B cell (primary cell): ENCODE data around the gene PLRG1.

ENCODE experiments used
- CTCF ChIP-seq: fragments of 200-600 bp; IDR thresholded peaks from one replicate; pipeline ENCODE4 v1.8.0; 2022; ENCODE audit warnings: antibody characterized with exemption, mild to moderate bottlenecking
- EZH2 ChIP-seq: IDR thresholded peaks from 2 replicates; pipeline ENCODE4 v1.6.1; 2012; ENCODE audit warnings: borderline replicate concordance, low read depth, mild to moderate bottlenecking, moderate library complexity, low read length; ENCODE audit not compliant: insufficient read depth, poor library complexity, severe bottlenecking

GRCh38 chr4:154545689-154546088, 4.5 kb downstream of the PLRG1 start:
- TF ChIP-seq EZH2 (no peak), CTCF (no peak)
